Measurements from ENCODE around the gene PACRG.

PACRG gene

DNA sequence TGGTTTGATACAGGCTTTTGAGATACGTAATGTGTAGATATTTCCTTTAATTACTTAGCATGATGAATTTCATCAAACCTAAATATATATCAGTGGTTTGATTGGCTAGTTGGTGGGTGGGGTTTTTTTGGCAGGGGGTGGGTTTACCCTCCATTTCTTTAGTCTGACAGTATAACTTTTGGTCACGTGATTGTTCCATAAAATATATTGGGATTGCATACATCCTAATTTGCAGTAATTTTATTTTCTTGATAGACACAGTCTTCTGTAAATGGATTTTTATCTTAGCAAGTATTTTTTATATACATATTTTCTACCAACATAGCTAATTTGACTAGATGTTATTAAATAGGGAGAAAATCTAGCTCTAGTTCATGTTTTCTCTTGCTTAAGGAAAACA is 509.3 kb downstream of the PACRG start:
- no peaks in the 10 kb centered on the region for H3K9me3 ChIP-seq (ENCODE audit: insufficient read depth, low read length)
- no peak for DNase-seq (ENCODE audit: low read depth, low spot score)

DNA sequence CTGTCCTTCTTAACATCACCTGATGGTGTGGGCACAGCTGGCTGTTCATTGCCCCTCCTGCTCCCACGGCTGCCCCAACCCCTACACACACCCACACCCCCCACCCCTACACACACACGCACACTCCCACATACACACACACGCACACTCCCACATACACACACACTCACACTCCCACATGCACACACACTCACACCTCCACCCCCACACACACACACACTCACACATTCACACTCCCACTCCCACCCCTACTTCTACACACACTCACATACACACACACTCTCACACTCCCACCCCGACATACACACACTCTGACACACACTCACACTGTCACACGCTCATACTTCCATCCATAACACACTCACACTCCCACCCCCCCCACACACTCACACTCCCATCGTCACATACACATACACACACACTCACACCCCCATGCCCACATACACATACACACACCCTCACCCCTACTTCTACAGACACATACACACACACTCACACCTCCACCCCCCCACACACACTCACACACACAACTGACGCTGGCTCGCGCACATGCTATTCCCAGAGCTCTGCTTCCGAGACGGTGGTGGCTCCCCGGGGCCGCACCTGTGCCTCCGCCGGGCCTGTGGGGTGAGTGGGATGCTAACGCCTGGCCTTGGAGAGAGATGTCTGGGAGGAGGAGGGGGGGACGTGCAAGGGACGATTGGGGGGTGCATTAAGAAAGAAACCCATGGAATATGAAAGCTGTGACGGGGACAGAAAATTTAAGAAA is 512.0 kb downstream of the PACRG start:
- no peak overlapping the region for H3K9ac ChIP-seq (ENCODE audit: insufficient read length, low read depth)
- H3K4me1 ChIP-seq (ENCODE audit: insufficient read depth, insufficient read length): no peaks in the 10 kb centered on the region
- no peaks in the 10 kb centered on the region for H3K27me3 ChIP-seq (ENCODE audit: insufficient read depth, insufficient read length)
- TF ChIP-seq ZNF274 (IDR thresholded peaks at IDR 0.05; ENCODE audit: low read depth, low read length) (no peak), YY1 (IDR thresholded peaks at IDR 0.05; ENCODE audit: insufficient read depth, insufficient read length) (no peak), SUZ12 (IDR thresholded peaks at IDR 0.05; ENCODE audit: extremely low read depth, insufficient read depth, insufficient read length) (no peak)
- H3K36me3 ChIP-seq (ENCODE audit: insufficient read depth, insufficient read length, low read length): no peaks in the 10 kb centered on the region
- no peak overlapping the region for H3K4me3 ChIP-seq (ENCODE audit: insufficient read length, low read depth)
- DNase-seq (ENCODE audit: low read depth, low spot score): no peak
- no peaks in the 10 kb centered on the region for H3K9me3 ChIP-seq (ENCODE audit: insufficient read depth, low read length)

More for the DNA sequence above, 509.3 kb downstream of the PACRG start:
- Histone ChIP-seq H3K27me3 (ENCODE audit: insufficient read depth, insufficient read length) (no peaks in the 10 kb centered on the region), H3K4me3 (ENCODE audit: insufficient read length, low read depth) (no peak overlapping the region), H3K9ac (ENCODE audit: insufficient read length, low read depth) (no peak overlapping the region), H3K36me3 (ENCODE audit: insufficient read depth, insufficient read length, low read length) (no peaks in the 10 kb centered on the region), H3K4me1 (ENCODE audit: insufficient read depth, insufficient read length) (no peaks in the 10 kb centered on the region)
- TF ChIP-seq ZNF274 (IDR thresholded peaks at IDR 0.05; ENCODE audit: low read depth, low read length) (no peak), YY1 (IDR thresholded peaks at IDR 0.05; ENCODE audit: insufficient read depth, insufficient read length) (no peak), SUZ12 (IDR thresholded peaks at IDR 0.05; ENCODE audit: extremely low read depth, insufficient read depth, insufficient read length) (no peak)

DNA sequence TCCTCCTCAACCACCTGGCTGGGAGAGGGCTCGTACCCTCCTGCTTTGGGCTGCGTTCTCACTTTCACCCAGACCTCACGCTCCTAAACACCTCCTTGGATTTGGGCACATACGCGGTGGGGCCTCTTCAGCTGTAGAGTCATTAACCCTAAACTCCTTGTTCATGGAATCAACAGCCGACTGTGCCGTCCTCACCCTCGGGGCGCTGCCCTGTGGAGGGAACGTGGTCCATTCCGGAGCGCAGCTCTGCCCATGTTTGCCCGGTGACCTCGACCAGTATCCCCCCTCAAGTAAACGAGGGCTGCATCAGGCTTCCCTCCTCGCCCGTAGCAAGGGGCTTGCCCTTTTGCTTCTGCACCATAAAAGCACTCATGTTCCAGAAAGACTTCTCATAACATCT is 512.8 kb downstream of the PACRG start:
- Histone ChIP-seq H3K4me1 (ENCODE audit: insufficient read depth, insufficient read length) (no peaks in the 10 kb centered on the region), H3K9me3 (ENCODE audit: insufficient read depth, low read length) (no peaks in the 10 kb centered on the region), H3K4me3 (ENCODE audit: insufficient read length, low read depth) (no peak overlapping the region), H3K27me3 (ENCODE audit: insufficient read depth, insufficient read length) (no peaks in the 10 kb centered on the region), H3K9ac (ENCODE audit: insufficient read length, low read depth) (no peak overlapping the region), H3K36me3 (ENCODE audit: insufficient read depth, insufficient read length, low read length) (no peaks in the 10 kb centered on the region)
- no peak for DNase-seq (ENCODE audit: low read depth, low spot score)
- TF ChIP-seq YY1 (IDR thresholded peaks at IDR 0.05; ENCODE audit: insufficient read depth, insufficient read length): no peak
- no peak for TF ChIP-seq SUZ12 (IDR thresholded peaks at IDR 0.05; ENCODE audit: extremely low read depth, insufficient read depth, insufficient read length)
- TF ChIP-seq ZNF274 (IDR thresholded peaks at IDR 0.05; ENCODE audit: low read depth, low read length): no peak

DNA sequence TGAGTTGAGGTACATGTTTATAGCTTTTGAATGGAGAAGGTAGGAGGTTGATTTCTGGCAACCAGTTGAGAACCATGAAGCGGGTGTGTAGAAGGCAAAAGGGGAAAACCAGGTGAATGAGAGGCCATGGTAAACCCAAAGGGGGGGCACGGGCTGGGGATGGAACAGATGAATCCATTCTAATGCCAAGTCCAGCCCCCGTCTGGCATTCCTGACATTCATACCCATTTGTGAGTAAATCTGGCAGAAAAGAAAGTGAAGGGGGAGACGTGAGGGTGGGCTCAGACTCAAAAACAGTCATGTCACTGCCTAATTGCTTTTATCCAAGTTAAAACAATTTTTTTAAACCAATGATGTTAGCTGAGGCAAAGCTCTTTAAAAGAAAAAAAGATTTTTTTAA is 513.9 kb downstream of the PACRG start:
- Histone ChIP-seq H3K36me3 (ENCODE audit: insufficient read depth, insufficient read length, low read length) (no peaks in the 10 kb centered on the region), H3K9ac (ENCODE audit: insufficient read length, low read depth) (no peak overlapping the region), H3K4me1 (ENCODE audit: insufficient read depth, insufficient read length) (no peaks in the 10 kb centered on the region), H3K27me3 (ENCODE audit: insufficient read depth, insufficient read length) (no peaks in the 10 kb centered on the region), H3K4me3 (ENCODE audit: insufficient read length, low read depth) (no peak overlapping the region), H3K9me3 (ENCODE audit: insufficient read depth, low read length) (no peaks in the 10 kb centered on the region)
- TF ChIP-seq YY1 (IDR thresholded peaks at IDR 0.05; ENCODE audit: insufficient read depth, insufficient read length) (no peak), ZNF274 (IDR thresholded peaks at IDR 0.05; ENCODE audit: low read depth, low read length) (no peak)
- DNase-seq (ENCODE audit: low read depth, low spot score): no peak

DNA sequence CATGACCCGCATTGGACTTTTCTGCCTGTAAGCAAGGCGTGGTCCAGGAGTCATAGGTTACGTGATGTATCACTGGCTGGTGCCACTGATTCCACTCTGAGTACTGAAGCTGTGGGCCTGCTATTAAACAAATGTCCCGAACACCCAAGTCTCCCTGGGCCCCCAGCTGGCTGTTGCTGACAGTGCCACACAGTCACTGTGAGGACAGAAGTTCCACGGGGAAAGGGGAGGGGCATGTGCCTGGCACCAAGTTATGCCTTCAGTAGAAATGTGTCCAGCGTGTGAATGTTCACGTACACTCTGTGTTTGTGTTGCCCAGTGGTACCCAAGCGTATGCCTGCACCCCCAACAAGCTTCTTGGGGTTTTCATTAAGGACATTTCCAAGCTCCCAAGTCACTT is 515.3 kb downstream of the PACRG start:
- no peaks in the 10 kb centered on the region for H3K36me3 ChIP-seq (ENCODE audit: insufficient read depth, insufficient read length, low read length)
- H3K4me3 ChIP-seq (ENCODE audit: insufficient read length, low read depth): no peak overlapping the region
- H3K27me3 ChIP-seq (ENCODE audit: insufficient read depth, insufficient read length): no peaks in the 10 kb centered on the region
- H3K4me1 ChIP-seq (ENCODE audit: insufficient read depth, insufficient read length): no peaks in the 10 kb centered on the region
- H3K9me3 ChIP-seq (ENCODE audit: insufficient read depth, low read length): no peaks in the 10 kb centered on the region
- no peak for TF ChIP-seq YY1 (IDR thresholded peaks at IDR 0.05; ENCODE audit: insufficient read depth, insufficient read length)
- no peak for TF ChIP-seq ZNF274 (IDR thresholded peaks at IDR 0.05; ENCODE audit: low read depth, low read length)
- TF ChIP-seq SUZ12 (IDR thresholded peaks at IDR 0.05; ENCODE audit: extremely low read depth, insufficient read depth, insufficient read length): no peak
- no peak for DNase-seq (ENCODE audit: low read depth, low spot score)
- H3K9ac ChIP-seq (ENCODE audit: insufficient read length, low read depth): no peak overlapping the region

DNA sequence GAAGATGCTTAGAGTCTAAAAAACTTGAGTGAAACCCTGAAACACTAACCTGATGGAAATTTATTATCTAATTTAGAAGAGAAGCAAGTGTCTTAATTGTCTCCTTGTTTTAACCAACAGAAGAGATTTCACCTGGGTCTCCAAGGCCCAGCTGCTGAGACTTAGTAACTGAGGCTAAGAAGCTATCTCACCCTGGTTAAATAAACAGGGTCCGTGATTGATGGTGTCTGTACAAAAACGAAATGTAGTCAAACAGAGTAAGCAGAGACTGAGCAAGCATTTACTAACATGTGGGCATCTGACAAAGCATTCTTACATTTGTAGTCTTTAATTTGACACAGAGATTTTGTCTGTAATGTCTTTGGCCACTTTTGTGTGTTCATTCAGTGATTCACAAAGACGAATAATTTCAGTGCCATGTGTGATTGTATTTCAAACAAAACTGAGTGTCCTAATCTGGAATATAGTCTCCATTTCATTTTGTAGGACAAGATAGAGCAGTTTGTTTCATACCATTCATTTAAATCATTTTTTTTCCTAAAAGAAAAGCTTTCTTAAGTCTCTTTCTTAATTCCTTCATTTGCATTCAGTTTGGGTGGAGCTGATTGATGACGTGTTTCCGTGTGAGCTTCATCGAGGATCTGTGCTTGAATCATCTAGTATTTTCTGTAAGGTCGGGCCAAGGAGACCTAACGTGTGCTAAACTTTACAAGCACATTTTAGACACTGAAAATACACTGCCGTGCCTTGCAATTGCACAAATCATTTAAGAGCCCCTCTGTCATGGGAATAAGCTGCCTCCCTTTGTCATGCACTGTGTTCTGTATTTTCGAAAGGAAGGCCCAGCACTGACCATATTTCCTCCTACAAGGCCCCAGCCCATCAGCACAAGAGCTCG is 516.2 kb downstream of the PACRG start:
- Histone ChIP-seq H3K36me3 (ENCODE audit: insufficient read depth, insufficient read length, low read length) (no peaks in the 10 kb centered on the region), H3K4me1 (ENCODE audit: insufficient read depth, insufficient read length) (no peaks in the 10 kb centered on the region), H3K9ac (ENCODE audit: insufficient read length, low read depth) (no peak overlapping the region), H3K4me3 (ENCODE audit: insufficient read length, low read depth) (no peak overlapping the region), H3K27me3 (ENCODE audit: insufficient read depth, insufficient read length) (no peaks in the 10 kb centered on the region), H3K9me3 (ENCODE audit: insufficient read depth, low read length) (no peaks in the 10 kb centered on the region)
- TF ChIP-seq SUZ12 (IDR thresholded peaks at IDR 0.05; ENCODE audit: extremely low read depth, insufficient read depth, insufficient read length): no peak
- TF ChIP-seq YY1 (IDR thresholded peaks at IDR 0.05; ENCODE audit: insufficient read depth, insufficient read length): no peak
- no peak for TF ChIP-seq ZNF274 (IDR thresholded peaks at IDR 0.05; ENCODE audit: low read depth, low read length)
- DNase-seq (ENCODE audit: low read depth, low spot score): no peak

DNA sequence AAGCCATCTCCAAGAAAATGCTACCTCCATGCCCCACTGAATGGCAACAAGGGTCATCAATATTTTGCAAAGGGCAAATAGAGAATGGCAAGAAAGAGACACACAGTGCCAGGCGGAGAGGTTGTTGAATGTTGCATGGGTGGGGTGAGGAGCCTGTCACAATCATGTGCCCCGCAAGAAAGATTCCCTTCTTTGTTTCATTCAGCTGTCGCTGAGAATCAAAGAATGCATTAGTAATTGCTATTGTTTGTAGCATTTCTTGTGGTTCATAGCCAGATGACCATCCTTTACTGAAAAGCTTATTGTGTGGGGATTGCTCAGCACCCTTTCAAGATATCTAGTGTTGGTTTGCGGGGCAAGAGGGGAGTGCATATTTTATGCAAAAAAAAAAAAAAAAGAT is 520.3 kb downstream of the PACRG start:
- Histone ChIP-seq H3K4me3 (ENCODE audit: insufficient read length, low read depth) (no peak overlapping the region), H3K27me3 (ENCODE audit: insufficient read depth, insufficient read length) (no peaks in the 10 kb centered on the region), H3K36me3 (ENCODE audit: insufficient read depth, insufficient read length, low read length) (no peaks in the 10 kb centered on the region), H3K4me1 (ENCODE audit: insufficient read depth, insufficient read length) (no peaks in the 10 kb centered on the region), H3K9me3 (ENCODE audit: insufficient read depth, low read length) (no peaks in the 10 kb centered on the region), H3K9ac (ENCODE audit: insufficient read length, low read depth) (no peak overlapping the region)
- DNase-seq (ENCODE audit: low read depth, low spot score): no peak
- TF ChIP-seq SUZ12 (IDR thresholded peaks at IDR 0.05; ENCODE audit: extremely low read depth, insufficient read depth, insufficient read length) (no peak), YY1 (IDR thresholded peaks at IDR 0.05; ENCODE audit: insufficient read depth, insufficient read length) (no peak), ZNF274 (IDR thresholded peaks at IDR 0.05; ENCODE audit: low read depth, low read length) (no peak)

Measured in NT2/D1 (cell line).